GM12872 (cell line): Measurements from ENCODE around the gene CREB1.

Experiments used
- TF ChIP-seq, protein P1 (sequence below): IDR thresholded peaks from 3 replicates; pipeline ENCODE4 v1.5.1; 2011; ENCODE audit warnings: low read depth, mild to moderate bottlenecking, low read length, moderate library complexity; ENCODE audit not compliant: insufficient read depth

The CREB1 gene

DNA sequence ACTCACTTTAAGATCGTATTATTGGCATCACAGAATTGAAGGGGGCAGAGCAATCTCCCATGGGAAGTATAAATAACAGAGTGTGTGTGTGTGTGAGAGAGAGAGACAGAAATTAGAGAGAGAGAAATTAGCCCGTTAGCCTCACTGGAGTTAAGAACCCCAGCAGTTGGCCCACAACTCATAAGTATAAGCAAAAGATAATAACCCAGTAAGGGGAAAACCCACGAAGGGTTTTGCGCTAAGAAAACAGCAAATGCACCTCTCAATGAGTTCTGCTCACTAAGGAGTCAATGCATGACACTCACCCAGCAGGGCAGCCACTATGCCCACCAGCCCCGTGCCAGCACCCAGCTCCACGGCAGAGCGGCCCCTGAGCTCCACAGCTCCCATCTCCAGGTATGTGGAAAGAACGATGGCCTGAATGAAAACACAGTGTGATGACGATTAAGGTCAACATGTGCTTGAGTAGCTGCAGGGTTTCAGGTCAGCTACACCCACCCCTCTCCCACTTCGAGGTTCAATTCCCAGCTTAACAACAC lies 91.8 kb downstream of the CREB1 start:
- TF ChIP-seq, protein P1, sequence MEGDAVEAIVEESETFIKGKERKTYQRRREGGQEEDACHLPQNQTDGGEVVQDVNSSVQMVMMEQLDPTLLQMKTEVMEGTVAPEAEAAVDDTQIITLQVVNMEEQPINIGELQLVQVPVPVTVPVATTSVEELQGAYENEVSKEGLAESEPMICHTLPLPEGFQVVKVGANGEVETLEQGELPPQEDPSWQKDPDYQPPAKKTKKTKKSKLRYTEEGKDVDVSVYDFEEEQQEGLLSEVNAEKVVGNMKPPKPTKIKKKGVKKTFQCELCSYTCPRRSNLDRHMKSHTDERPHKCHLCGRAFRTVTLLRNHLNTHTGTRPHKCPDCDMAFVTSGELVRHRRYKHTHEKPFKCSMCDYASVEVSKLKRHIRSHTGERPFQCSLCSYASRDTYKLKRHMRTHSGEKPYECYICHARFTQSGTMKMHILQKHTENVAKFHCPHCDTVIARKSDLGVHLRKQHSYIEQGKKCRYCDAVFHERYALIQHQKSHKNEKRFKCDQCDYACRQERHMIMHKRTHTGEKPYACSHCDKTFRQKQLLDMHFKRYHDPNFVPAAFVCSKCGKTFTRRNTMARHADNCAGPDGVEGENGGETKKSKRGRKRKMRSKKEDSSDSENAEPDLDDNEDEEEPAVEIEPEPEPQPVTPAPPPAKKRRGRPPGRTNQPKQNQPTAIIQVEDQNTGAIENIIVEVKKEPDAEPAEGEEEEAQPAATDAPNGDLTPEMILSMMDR = no peak

DNA sequence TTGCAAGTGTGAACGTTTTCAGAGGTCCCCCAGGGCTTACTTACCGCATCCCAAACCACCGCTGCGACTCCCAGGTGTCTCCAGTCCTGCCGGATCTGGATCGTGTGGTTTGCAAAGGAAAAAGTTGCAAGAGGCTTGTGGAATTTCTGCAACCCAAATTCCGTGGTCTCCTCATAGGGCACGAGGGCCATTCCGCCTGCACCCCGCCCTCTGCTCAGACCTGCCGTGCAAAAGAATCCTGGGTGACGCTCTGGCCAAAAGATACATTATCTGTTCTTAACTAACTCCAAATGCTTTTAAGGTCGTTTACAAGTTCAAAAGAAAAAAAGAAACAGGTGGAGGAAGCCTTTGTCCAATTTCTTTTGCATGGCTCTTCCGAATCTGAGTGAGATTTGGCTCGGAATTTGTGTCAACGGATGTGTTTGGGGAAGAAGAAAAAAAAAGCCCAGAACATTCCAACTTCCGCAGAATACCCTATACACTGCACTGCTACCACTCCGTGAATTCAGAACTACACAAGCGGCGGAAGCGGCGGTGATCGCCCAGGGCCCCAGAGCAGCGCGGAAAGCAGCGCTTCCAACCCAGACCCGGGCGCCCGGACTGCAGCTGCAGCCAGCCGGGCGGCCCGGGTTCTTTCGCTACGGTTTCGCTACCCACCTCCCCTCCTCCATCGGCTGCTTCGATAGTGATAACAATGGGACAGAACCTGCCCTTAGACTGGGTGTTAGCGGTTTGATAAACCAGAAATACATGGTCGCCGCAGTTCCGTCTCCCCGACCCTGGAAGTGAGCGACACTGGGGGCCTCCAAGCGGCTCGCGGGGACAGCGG lies 94.6 kb downstream of the CREB1 start:
- TF ChIP-seq, protein P1 = no peak

DNA sequence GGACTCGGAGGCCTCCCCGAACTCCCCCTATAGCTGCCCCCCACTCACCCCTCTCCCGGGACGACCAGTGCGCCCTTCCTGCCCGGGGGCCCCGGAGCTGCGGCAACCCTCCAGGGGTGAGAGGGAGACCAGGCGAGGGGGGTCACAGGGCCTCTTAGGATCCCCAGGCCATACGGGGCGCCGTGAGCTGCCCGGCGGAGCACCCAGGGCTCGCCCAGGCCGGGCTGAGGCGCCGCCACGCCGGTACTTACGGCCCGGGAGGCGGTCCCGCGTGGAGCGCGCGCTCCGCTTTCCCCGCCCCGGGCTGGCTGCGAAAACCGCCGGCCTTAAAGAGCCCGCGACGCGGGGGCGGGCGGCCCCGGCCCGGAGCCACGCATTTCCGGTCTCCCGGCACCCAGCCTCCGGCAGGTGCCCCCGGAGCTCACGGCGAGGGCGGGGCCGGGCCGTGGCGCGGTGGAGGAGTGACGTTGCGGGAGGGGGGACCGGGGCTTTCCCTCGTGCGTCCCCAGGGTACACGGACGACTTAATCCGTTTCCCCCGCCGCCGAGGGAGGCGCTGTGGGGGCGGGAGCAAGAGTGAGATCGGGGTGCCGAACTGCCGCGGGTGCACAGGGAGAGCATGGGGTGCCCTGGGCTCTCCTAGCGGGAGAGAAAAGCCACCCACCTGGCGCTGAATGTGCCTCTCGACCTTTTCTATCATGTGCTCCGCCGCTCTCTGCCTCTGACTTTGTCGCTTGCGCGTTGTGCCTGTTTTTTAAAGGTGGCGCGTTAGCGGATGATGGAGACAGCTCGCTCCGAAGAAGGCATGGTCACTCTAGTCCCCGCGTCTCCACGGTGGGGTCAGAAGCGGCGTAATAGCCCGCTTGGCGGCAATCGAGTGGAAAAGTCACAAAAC lies 95.5 kb downstream of the CREB1 start, which contains the start of gene METTL21A:
Gene METTL21A, minus strand, starts transcription at position 381 of the 894 bp plus-strand sequence. CDS start 1,019 bp downstream, outside the sequence.
- TF ChIP-seq, protein P1 = peak; percentile 61

DNA sequence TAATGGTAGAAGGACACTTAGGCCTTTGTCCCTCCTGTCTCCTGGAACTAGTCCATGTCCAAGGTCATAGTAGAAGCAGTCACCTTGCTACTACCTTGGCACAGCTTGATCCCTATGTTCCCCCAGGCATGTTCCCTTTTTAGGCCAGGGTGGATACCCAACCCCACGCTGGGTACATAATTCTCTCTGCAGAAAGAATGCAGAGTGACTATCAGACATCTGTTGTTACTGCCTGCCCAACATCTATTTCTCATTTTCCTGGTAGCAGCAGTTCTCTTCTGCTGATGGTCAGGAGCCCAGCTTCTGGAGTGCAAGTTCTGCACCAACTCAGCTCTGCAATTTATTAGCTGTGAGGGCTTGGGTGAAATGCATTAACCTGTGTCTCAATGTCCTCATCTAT lies 99.8 kb downstream of the CREB1 start:
- TF ChIP-seq, protein P1 = no peak

DNA sequence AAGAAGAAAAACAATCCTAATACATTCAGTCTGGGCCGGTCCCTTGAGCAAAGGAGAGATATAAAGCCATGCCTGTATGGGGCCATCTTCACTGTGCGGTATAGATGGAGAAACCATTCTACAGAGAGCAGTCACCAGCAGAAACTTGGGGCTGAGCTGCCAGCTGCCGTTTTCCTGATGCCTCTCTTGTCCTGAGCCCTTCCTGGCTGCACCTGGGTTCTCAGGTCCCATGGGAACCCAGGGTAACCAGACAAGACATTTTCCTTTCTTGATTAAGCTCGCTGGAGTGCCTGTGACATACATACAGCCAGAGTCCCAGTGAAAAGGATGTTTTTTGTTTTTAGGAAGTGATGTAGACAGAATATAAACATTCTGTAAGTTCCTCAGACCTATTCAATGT lies 100.7 kb downstream of the CREB1 start:
- TF ChIP-seq, protein P1 = no peak

DNA sequence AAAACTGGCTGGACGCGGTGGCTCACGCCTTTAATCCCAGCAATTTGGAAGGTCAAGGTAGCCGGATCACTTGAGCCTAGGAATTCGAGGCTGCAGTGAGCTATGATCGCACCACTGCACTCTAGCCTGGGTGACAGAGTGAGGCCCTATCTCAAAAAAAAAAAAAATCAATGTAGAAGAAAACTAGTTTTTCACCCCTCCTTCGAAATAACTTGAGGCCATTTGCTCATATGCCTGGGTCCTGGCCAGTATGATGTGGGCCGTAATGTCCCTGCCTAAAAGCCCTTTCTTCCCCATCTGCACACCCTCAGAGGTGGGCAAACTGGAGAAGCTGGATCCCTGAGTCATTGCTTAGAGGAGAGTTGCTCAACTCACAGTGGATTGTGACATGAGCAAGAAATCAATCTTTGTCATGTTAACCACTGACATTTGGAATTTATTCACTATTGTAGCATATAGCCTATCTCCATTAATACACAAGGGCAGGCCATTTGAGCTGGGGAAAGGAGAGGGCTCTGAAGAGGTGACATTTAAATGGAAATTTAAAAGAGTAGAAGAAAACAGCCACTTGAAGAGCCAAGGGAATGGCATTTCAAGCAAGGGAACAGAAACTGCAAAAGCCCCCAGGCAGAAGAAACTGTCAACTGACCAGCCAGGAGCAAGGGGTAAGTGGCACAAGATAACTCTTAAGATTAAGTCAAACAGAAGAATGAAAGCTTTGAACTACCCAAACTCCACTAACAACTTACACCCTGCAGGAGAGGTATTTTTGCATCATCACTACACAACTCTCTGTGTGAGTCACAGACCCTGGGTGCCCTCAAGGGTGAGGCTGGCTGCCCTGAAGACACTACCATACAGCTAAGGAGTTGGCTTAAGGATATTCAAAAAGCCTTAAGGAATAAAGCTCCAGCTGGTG lies 103.1 kb downstream of the CREB1 start:
- TF ChIP-seq, protein P1 = no peak
